Stimulated activated CD8-positive, alpha-beta memory T cell treated with anti-CD3 and anti-CD28 coated beads, Interleukin-2, amount 100 ng/mL, for 1 hour (primary cell): ENCODE results near the gene ANGPT4.
"Not testable (repeated sequence)": the region's sequence is repeated elsewhere in the genome, so short reads cannot be mapped to it uniquely, and the experiment has no call there.

Experiments
- DNase-seq, 2 donors: peaks; one replicate each; pipeline ENCODE4 v3.0.0-alpha.2; 2020; ENCODE audit warnings: low read depth in 2 of 2

Gene ANGPT4

DNA sequence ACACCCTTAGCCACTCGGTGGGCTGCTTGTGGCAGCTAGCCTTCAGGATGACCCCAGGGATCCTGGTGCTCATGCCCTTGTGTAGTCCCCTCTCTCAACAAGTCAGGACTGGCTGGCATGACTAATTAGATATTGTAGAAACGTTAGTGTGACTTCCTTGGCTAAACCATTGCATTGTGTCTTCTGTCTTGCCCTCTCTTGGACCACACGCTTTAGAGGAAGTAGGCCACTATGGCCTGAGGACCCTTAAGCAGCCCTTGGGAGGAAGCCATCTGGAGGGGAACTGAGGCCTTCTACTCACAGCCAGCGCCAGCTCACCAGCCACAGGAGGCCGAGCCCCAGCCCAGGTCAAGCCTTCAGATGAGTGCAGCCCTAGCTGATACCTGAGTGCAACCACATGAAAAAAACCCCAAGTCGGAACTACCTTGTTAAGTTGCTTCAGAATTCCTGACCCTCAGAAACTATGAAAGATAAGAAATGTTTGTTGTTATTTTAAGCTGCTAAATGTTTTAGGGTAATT, 10.1 kb downstream of the ANGPT4 start:
- no peak for DNase-seq

DNA sequence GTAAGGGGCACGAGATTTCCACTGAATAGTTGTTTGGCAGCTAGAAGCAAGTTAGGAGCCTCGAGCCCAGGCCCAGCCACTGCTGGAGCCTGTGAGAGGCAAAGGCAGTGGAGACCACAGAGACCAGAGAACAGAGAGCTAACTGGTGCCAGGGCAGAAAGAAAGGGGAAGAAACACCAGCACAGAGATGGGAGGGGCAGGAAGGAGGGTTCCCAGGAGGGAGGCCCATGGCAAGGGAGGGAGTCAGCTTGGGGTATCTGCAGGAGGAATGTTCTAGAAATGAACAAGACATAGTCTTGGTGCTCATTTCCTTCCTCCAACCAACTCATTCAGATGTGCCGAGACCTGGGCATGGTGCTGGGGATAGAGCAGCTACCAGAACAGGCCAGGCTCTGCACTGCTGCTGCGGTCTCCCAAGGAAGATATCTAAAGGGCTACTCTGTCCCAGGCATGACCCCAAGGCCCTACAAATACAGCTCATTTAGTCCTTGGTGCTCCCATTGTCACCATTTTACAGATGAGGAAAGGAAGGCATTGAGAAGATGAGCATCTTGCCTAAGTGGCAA, 10.7 kb downstream of the ANGPT4 start:
- no peak for DNase-seq

DNA sequence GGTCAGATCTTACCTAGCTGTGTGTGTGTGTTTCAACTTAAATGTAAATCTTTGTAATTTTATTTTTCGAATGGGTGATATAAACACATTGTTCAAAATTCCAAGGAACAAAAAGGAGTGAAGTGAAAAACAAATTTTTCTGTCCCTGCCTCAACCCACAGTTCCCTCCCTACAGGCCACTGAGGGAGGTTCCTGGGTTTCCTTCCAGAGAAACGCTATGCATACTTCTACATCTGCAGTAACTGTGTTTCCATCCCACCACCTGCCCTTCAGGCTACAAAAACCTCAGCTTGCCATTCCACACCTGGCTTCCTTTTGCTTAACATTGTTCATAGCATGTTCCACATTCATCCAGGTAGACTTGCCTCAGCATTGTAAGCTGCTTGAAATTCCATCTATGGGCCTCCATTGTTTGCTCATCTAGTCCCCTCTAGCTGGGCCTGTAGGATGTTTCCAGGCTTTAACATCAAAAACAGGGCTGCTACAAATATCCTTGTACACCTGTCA, 12.0 kb downstream of the ANGPT4 start:
- DNase-seq, result no peak

DNA sequence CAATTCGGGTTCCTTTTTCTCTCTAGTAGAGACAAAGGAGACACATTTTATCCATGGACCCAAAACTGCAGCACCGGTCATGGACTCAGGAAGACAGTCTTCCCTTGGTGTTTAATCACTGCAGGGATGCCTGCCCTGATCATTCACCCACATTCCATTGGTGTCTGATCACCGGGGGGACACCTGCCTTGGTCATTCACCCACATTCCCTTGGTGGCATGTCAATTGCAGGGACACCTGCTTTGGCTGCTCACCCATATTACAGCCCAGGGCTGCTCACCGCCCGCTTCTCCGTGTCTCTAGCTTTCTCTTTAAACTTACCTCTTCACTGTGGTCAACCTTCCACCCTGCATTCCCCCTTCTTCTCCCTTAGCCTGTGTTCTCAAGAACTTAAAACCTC, 18.7 kb downstream of the ANGPT4 start:
- not testable (repeated sequence) for DNase-seq

DNA sequence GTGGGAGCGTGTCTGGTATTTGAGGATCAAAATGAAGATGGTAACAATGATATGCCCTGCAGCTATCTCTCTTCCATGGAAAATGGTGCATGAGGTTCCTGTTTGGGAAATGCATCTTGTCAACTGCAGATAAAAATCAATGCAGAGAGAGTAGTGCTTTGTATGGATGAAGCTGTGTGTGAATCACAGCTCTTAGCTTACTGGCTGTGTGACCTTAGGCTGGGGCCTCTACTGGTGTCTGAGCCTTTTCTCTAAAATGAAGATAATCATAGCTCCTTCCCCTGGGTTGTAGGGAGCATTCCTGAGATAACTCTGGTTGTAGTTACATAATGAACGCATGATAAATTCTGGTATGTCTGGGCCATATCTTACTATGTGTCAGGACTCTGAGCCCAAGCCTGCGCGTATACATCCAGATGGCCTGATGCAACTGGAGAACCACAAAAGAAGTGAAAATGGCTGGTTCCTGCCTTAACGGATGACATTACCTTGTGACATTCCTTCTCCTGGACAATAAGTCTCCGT, 19.6 kb downstream of the ANGPT4 start:
- no peak for DNase-seq

DNA sequence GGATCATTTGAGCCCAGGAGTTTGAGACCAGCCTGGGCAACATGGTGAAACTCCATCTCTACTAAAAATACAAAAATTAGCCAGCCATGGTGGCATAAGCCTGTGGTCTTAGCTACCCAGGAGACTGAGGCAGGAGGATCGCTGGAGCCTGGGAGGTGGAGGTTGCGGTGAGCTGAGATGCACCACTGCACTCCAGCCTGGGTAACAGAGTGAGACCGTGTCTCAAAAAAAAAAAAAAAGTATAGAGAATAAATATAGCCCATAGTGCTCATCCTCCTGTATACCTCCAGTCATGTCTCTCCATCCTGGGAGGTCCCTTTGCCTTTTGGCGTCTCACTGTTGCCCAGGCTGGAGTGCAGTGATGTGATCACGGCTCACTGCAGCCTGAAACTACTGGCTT, 23.8 kb downstream of the ANGPT4 start:
- DNase-seq, result not testable (repeated sequence)

DNA sequence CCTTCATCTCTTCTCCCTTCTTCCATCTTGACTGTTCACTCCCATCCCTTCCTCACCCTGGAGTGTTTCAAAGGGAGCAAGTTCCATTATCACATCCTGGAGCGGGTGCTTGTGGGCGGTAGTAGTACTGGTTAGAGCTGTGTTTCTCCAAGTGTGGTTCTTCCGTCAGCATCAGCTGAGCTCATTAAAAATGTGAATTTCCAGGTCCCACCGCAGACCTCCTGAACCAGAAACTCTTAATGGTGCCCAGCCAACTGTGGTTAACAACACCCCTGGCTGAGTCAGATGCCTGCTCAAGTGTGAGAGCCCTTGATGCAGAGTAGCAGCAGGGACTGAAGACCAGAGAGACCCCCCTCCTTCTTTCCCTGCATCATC, 24.4 kb downstream of the ANGPT4 start:
- no peak for DNase-seq

DNA sequence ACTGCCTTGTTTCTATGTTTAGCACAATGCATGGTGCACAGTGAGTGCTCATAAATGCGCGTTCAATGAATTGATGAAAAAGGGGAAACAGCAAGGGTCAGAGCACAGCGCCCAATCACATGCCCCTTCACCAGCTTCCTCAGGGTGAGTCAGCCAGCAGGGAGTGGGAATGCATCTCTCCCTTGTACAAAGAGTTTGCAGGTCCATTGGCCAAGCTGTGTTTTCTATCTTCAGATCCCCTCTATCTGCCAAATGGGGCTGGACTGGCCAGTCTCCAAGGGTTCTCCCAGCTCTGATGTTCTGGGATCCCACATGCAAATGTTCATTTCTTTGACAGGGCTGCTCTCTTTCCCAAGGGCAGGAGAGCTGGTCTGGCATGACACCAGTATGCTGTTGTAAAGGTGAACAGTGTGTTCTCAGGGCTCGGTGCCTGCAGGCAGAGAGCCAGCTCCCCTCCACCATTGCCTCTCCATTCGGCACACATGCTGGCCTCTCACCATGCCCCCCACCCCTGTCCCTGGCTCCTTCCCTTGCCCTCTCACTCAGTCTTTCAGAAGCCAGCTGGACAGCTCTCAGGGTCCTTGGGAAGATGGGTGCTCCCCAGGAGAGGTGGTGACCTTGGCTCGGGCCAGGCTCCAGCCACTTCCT, 25.0 kb downstream of the ANGPT4 start:
- DNase-seq, result no peak

DNA sequence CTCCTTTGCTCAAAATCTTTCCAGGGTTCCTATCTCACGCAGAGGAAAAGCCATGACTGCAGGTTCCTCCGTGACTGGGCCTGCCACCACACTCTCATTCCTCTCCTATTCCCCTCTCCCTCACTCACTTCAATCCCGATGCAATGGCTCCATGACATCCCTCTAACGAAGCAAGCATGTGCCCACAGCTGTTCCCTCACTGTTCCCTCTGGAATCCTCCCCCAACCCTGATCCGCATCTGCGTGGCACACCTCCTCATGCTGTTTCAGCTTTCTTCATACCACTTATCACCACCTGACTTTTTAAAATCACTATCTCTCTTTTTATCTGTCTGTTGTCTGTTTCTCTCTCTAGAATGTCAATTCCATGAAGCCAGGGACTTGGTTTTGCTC, 25.5 kb downstream of the ANGPT4 start:
- DNase-seq, result no peak

DNA sequence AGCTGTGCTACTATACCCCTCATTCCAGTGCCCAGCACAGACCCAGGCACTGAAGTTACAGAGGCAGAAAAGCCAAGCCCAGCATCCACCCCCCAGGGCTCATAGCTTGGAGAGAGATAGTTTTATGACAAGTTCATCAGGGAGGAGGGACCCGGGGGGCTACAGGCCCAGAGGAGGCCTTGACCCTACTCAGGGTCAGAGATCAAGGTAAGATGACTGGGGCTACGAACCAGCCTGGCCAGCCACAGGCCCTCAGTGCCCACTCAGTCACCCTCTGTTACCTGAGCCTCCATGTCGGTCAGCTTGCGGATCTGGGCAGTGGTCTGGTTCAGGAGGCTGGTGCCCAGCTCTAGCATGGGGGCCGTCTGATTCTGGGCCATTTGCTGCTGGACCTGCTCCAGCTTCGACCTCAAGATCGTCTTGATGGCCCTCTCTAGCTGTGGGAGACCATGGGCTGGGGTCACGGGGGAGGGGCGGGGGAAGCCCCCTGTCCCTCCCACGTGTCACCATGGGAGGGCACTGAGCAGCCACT, 26.1 kb downstream of the ANGPT4 start:
- DNase-seq, result no peak

DNA sequence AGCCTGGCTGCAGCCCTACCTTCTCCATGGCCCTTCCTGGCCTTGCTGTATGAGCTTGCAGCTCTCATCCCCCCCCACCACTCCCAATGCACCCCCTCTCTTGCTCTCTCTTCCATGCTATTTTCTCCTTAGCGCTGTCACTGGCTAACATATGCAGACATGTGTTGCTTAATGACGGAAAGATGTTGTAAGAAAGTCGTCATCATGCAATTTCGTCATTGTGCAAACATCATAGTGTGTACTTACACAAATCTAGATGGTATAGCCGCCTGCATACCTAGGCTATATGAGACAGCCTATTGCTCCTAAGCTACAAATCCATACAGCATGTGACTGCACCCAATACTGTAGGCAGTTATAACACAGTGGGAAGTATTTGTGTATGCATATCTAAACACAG, 27.0 kb downstream of the ANGPT4 start:
- DNase-seq, result no peak

DNA sequence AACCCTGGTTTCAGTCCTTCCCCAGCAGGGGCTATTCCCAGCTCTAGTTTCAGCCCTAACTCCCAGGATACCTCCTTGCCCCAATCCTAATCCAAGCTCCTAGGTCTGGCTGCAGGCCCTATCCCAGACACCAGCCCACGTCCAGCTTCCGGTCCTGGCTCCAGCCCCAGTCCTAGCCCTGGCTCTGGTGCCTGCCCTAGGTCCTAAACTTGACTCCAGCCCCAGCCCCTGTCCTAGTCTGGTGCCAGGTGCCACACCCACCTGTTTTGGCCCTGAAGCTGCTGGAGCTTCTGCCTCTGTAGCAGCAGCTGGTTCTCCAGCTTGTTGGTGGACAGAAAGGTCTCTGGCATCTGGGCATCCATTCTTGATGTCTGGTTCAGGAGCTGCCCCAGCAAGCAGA, 28.1 kb downstream of the ANGPT4 start:
- no peak for DNase-seq

DNA sequence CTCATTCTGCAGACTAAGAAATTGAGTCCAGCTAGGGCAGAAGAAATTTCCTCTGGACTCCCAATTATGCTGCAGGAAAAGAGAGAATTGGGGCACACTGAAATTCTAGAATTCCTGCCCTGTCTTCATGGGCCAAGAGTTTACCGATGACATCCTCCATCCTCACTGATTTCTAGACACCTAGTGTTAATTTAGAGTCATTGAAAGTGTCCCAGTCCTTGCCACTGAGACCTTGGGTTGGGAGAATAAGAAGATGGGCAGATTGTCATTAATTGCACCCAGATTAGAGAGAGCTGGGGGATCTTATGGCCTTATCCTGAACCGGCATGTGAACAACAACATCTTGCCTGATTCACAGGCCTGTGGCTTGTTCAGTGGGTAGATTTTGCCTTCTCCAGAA, 29.0 kb downstream of the ANGPT4 start:
- no peak for DNase-seq

DNA sequence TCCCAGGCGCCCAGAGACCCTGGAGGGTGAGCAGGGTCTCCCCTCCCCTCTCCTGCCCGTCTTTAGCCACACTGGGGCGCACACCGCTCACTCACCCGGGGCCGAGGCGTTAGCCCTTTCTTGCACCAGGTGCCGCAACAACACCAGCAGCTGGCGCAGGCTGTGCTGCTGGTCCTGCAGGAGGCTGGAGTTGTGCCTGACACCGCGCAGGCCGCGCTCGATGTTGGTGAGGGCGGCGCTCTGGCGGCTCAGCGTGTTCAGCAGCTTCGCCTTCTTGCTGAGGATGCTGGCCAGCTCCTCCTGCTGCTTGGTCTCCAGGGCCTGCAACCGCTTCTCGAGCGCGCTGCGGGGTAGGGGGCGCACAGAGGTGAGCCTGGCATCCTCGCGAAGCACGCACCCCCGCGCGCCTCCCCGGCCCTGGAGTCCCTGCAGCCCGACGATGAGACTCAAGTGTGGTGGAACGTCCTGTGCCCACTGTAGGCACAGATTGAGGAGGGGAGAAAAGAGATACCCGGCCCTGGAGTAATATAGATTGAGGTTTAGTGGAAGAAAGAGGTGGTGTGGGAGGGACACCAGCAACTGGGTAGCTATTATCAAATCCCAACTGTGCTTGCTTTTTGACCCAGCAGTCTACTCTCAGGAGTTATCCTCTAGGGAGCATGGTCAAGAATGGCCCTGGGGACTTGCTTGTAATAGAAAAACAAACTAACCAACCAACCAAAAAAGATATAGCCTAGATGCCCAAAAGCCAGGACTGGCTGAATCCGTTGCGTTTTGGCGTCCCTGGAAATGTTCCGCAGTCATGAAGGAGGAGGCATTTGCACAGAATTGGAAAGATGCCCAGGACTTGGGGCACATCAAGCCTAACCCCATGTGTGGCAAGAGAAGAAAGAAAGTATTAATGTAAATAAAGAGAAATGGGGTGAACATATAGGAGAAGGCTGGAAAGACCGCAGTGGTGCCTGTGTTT, 30.9 kb downstream of the ANGPT4 start:
- no peak for DNase-seq

DNA sequence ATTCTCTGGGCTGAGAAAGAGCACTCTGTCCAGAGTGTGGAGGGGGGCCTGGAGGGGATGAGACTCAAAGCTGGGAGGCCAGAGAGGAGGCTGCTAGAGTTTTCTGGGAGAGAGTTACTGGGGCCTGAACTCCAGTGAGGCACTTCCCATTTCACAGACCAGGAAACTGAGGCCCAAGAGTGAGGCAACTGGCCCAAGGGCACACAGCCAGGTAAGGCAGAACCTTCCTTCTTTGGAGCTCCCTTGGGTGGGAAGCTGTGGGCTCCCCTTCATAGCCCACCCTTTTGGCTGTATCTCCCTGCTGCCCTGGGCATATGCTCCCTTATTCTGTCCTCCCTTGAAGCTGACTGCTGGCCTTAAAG, 34.4 kb downstream of the ANGPT4 start:
- DNase-seq, result no peak

DNA sequence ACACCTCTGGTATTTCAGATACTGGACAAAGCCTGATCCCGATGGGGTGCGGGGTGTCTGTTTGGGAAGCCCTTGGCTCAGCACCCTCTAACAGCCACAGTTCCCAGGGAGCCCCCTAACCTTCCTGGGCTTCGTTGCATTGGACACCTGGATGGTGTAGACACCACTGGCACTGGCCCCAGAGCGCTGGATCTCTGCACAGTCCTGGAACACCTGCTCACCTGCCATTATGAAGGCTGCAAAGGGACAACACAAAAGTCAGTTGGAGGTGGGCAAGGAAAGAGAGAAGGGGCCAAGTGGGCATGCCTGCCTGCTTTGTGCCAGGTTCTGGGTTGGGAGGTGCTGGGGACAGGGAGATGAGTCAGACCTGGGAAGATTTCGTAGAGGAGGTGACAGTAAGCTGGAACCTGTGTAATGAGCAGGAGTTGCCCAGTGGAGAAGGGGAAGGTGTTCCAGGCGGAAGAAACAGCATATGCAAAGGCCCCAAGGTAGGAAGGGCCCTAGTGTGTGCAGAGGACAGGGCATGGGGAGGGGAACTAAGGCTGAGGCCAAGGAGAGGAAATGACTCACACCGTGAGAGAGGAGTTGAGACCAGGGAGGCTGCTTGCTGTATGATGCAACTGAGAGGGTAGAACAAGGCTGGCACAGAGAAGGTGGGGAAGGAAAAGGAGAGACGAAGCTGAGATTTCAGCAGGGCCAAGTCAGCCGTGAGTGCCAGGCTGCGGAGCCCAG, 34.9 kb downstream of the ANGPT4 start:
- no peak for DNase-seq

DNA sequence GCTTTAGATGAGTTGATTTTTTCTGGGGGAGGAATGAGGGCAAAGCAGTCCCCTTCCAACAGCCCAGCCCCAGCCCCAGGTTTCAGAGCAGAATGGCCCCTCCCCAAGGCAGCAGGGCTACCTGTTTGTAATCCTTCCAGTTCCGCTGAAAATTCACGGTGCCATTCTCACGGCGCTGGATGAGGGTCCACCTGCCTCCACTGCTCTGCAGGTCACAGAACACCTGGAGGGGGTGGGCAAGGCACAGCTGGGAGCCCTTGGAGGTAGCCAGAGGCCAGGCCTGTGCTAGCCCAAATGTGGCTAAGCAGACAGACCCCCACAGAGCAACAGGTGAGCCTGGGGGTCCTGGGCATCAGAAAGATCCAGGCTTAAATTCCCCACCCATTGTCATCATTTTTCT, 36.5 kb downstream of the ANGPT4 start:
- no peak for DNase-seq

DNA sequence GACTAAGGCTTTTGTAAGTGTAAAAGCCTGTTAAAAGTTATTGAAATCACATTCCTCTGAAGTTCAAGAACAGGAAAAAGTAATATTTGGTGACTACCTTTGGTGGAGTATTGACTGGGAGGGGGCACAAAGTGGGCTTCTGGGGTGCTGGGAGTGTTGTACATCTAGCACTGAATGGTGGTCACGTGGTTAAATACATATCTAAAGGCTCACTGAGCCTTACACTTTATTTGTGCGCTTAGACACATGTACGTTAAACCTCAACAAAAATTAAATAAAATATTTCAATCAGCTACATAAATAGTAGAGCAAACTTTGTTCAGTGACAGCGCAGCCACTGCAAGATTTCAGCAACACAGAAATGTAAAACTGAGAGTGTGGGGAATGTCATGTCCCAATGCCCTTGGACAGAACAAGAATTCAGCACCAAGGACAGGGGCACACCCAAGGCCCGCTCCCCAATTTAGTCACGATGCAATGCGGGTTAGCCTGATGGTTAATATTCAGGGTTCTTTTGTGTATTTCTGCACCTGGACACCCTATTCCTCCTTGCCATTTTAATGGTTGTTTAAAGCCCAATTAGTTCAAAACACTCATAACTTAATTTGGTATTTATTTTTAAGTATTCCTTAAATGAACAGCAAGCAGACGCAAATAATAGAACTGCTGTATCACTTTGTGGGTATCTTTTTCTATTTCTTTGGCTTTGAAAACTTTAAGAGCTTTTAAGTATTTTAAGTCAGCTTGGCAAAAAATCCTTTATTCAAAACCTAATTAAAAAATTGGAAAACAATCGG, 37.4 kb downstream of the ANGPT4 start:
- DNase-seq, result no peak

DNA sequence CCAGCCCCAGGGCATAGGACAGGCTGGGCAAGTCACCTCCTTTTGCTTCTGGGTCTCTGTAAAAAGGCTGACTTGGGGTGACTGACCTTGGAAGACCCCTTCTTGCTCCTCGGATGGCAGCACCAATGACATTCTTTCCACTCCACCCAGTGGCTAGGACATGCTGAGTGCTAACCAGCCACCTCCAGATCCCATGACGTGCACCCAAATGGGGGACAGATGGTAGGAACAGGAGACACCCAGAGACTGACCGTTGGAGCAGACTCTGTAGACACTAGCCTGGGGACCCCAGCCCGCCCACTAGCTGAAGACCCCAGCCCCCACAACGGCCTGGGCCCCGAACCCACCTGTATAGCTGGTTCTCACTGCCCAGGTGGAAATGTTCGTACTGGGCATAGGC, 38.3 kb downstream of the ANGPT4 start:
- no peak for DNase-seq

DNA sequence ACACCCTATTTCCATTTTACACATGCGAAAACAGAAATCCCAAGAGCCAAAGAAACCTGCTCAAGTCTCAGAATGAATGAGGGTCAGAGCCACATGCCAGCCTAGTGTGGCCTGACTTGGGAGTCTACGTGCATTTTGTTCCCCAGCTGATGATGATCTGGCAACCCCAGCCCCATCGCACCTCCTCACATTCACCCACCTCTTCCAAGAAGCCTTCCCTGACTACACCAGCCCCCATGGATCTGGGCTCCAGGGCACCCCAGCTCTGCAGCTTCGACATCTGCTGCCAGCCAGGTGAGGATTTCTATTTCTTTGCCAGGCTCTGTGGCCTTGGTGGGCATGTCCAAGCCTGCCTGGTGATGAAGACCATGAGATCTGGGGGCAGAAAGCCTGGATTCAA, 41.0 kb downstream of the ANGPT4 start:
- no peak for DNase-seq
